Measurements from ENCODE around the gene LRRC70.

The LRRC70 gene

GRCh38 chr5:62578540-62578939, at the start of gene LRRC70:
TSS of gene LRRC70 (plus strand) at chr5:62578819. CDS start at chr5:62579439, 620 bp downstream.
- no peak for TF ChIP-seq CTCF (IDR thresholded peaks at IDR 0.05; ENCODE audit: insufficient read depth, low read length, poor library complexity, severe bottlenecking)
- H3K4me3 ChIP-seq (replicated peaks; ENCODE audit: low read depth, low read length), result no peak within 1 kb of the TSS
- DNase-seq (ENCODE audit: extremely low read depth, insufficient read length), result peak; percentile 20
- no peaks in the 10 kb centered on the region for H3K27me3 ChIP-seq (replicated peaks; ENCODE audit: control insufficient read depth, insufficient read depth, low read length)
- H3K36me3 ChIP-seq (ENCODE audit: control insufficient read depth, insufficient read depth, low read length), result no peaks in the 10 kb centered on the region

- H3K27me3 ChIP-seq (replicated peaks; ENCODE audit: control insufficient read depth, insufficient read depth, low read length), result no peaks in the 10 kb centered on the region
- no peak for TF ChIP-seq CTCF (IDR thresholded peaks at IDR 0.05; ENCODE audit: insufficient read depth, low read length, poor library complexity, severe bottlenecking)
- H3K36me3 ChIP-seq (ENCODE audit: control insufficient read depth, insufficient read depth, low read length), result no peaks in the 10 kb centered on the region; the same call in none of the 2 replicates
- no peak overlapping the region for H3K4me3 ChIP-seq (replicated peaks; ENCODE audit: low read depth, low read length)
- no peak for DNase-seq (ENCODE audit: extremely low read depth, insufficient read length)
Observed at GRCh38 chr5:62533597-62533996, 45.0 kb upstream of the LRRC70 start.

GRCh38 chr5:62534461-62535236, 44.0 kb upstream of the LRRC70 start:
- H3K27me3 ChIP-seq (replicated peaks; ENCODE audit: control insufficient read depth, insufficient read depth, low read length), result no peaks in the 10 kb centered on the region
- no peaks in the 10 kb centered on the region; the same call in none of the 2 replicates for H3K36me3 ChIP-seq (ENCODE audit: control insufficient read depth, insufficient read depth, low read length)
- H3K4me3 ChIP-seq (replicated peaks; ENCODE audit: low read depth, low read length), result no peak overlapping the region
- no peak for DNase-seq (ENCODE audit: extremely low read depth, insufficient read length)
- TF ChIP-seq CTCF (IDR thresholded peaks at IDR 0.05; ENCODE audit: insufficient read depth, low read length, poor library complexity, severe bottlenecking), result no peak

GRCh38 chr5:62536232-62536631, 42.4 kb upstream of the LRRC70 start:
- H3K4me3 ChIP-seq (replicated peaks; ENCODE audit: low read depth, low read length), result no peak overlapping the region
- no peak for TF ChIP-seq CTCF (IDR thresholded peaks at IDR 0.05; ENCODE audit: insufficient read depth, low read length, poor library complexity, severe bottlenecking)
- DNase-seq (ENCODE audit: extremely low read depth, insufficient read length), result no peak
- no peaks in the 10 kb centered on the region for H3K27me3 ChIP-seq (replicated peaks; ENCODE audit: control insufficient read depth, insufficient read depth, low read length)
- H3K36me3 ChIP-seq (ENCODE audit: control insufficient read depth, insufficient read depth, low read length), result no peaks in the 10 kb centered on the region; the same call in none of the 2 replicates

- Histone ChIP-seq H3K36me3 (ENCODE audit: control insufficient read depth, insufficient read depth, low read length) (no peaks in the 10 kb centered on the region; the same call in none of the 2 replicates), H3K27me3 (replicated peaks; ENCODE audit: control insufficient read depth, insufficient read depth, low read length) (no peaks in the 10 kb centered on the region), H3K4me3 (replicated peaks; ENCODE audit: low read depth, low read length) (no peak overlapping the region)
- no peak for DNase-seq (ENCODE audit: extremely low read depth, insufficient read length)
- TF ChIP-seq CTCF (IDR thresholded peaks at IDR 0.05; ENCODE audit: insufficient read depth, low read length, poor library complexity, severe bottlenecking), result no peak
Observed at GRCh38 chr5:62536783-62537182, 41.8 kb upstream of the LRRC70 start.

Data from GM06990 (cell line).